Occipital lobe (tissue), 2 donors: ENCODE measurements around the gene SLC66A1. TPM values are rescaled to one million over a fixed set of nuclear protein-coding genes. Genes with fewer than 3 reads are reported as not detected.
"Not testable (repeated sequence)": the region's sequence is repeated elsewhere in the genome, so short reads cannot be mapped to it uniquely, and the experiment has no call there.

Experiments used
- DNase-seq: peaks from one replicate; lab custom pipeline; 2025; lab: John Stamatoyannopoulos, UW
- total RNA-seq: library from RNA; depleted of rRNA; stranded (reverse); fragments of >200 nt; gene quantifications from one replicate; pipeline ENCODE4 v1.2.3, GENCODE V29; 2014

Gene SLC66A1, protein sequence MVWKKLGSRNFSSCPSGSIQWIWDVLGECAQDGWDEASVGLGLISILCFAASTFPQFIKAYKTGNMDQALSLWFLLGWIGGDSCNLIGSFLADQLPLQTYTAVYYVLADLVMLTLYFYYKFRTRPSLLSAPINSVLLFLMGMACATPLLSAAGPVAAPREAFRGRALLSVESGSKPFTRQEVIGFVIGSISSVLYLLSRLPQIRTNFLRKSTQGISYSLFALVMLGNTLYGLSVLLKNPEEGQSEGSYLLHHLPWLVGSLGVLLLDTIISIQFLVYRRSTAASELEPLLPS
- 18.4 TPM for total RNA-seq

DNA sequence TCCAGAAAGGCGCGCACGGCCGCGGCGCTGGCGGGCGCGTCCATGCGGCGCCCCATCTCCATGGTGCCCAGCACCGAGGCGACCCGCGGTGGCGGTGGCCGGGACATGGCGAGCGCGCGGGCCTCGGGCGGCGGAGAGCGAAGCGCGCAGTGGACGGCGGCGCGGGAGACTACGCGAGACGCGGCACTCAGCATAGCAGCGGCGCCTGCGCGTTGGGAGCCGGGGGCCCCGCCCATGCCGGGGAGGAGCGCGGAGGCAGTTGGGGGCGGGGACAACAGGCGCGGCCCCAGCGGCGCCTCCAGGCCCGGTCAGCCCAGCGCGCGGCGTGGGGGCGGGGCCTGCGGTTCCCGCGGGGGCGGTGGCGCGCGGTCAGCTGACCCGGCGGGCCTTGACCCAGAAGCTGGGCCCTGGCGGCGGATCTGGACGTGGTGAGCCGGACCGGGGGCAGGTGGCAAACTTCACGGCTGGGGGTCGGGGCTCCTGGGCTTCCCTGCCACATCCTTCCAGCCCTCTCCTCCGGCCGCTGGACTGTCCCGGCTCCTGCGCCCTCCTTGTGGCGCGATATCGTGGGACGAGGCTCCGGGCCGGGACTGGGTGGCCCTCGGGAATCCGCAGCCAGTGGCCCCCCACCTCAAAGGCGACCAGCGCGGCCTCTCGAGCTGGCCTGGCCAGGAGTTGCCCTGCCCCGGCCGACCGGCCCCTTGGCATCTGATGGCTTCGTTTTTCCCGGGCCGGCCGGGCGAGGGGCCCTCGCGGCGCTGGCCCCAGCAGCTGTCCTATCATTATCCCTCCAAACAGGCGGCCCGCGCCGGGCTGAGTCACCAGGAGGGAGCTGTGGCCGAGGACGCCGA, at the start of gene SLC66A1, which contains the start of gene AKR7A2:
Gene SLC66A1, plus strand, starts transcription at position 396 of the 851 bp plus-strand sequence. CDS start 5,352 bp downstream, outside the sequence.
Gene AKR7A2, minus strand, starts transcription at position 214 of the 851 bp plus-strand sequence. Its CDS starts 20 bp downstream, at position 194.
- peak; percentile 93 for DNase-seq

DNA sequence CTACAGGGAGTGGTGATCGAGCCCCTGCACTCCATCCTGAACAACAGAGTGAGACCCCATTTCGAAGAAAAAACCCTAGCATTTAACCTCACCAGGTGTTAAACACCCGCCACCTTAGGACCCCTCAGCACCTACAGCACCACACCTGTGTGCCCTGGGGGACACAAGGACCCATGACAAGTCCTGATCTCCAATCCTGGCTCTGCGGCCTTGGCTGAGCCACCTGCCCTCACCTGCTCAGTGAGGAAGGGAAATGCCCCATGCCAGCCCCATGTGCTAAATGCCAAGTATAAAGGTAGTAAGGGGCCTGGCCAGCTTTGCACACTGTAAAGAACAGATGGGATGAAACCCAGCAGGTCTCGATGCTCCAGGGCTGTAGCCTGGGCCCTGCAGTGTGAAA, 49.4 kb upstream of the SLC66A1 start:
- DNase-seq: no peak

DNA sequence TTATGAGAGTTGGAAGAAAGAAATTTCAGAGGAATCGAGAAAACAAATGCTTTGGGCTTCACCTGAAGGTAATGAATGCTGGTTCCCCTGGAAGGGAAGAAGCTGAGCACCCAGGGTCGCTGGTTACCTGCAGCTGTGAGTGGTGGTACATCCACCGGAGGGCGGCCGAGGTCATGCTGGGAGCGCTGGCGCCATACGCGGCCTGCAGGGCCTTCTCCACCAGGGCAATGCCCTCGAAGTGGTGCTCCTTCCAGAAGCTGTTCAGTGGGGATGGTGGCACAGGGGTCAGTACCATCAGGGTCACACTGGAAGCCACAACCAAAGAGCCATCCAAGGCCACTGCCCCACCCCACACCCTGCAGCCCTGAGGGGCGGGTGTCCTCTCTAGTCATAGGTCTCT, 43.7 kb upstream of the SLC66A1 start:
- no peak for DNase-seq

DNA sequence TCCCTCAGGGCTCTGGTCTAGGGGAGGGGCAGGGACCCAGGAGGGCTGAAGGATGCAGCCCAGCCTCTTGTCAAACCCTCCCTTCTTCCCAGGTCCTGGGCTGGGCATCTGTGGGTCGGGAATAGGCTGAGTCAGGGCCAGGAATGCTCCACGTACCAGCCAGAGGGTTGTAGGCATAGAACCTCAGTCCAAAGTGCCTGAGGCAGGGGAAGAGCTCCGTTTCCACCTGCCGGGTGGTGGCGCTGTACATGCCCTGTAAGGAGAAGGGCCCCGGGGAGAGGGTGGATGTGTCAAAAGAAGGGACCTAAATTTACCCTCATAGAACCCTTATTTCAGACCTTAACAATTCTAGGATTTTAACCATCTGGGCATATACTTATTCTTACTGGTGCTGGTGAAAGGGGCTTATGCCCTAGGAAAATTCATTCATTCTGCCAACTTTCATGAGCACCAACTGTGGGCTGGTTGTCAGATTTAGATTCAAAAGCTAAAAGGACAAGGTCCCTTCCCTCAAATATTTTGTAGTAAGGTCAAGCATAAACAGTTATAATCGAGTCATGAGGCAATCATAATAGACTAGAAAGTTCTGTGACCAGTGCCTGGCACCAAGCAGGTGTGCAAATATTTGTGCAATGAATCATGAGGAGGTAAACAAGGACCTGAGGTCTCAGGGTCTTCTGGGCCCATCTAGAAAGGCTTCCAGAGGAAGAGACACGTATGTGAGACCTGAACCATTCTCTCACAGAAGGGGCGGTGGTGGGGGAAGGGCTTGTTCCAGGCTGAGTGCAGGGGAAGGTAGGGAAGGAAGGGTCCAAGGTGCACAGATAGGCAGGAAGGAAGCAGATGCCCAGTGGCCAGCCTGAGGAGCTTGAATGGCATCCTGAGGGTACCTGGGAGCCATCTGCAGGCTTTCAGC, 42.4 kb upstream of the SLC66A1 start:
- DNase-seq: not testable (repeated sequence)

DNA sequence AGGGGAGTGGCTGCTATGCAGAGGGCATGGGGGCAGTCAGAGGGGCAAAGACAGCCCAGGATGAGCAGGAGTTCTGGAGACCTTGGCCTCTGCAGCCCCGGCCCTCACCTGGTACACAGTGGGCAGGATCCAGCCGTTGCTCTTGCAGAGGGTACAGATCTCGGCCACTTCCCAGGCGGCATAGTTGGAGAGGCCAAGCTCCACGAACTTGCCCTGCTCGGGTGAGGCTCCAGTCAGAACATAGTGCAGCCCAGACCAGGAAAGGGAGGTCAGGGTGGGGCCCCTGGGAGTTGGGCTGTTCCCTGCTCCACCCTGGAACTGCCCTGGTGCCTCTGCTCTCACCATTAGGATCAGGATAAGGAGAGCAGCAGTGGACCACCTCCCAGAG, 41.8 kb upstream of the SLC66A1 start:
- not testable (repeated sequence) for DNase-seq

DNA sequence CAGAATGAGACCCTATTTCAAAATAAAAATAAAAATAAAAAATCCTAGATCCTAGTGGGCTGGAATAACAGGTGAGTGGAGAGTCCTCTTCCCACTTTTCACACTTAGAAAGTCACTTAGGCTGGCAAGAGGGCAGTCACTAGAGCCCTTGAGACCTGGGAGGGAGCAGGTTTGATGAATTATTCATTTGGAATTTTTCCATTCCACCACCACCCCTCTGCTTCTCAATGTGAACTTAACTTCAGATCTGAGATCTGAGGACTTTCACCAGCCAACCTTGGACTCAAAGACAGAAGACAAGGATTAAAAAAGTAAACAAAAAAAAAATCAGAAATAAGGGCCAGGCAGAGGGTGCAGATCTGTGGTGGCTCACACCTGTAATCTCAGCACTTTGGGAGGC, 40.1 kb upstream of the SLC66A1 start:
- no peak for DNase-seq

DNA sequence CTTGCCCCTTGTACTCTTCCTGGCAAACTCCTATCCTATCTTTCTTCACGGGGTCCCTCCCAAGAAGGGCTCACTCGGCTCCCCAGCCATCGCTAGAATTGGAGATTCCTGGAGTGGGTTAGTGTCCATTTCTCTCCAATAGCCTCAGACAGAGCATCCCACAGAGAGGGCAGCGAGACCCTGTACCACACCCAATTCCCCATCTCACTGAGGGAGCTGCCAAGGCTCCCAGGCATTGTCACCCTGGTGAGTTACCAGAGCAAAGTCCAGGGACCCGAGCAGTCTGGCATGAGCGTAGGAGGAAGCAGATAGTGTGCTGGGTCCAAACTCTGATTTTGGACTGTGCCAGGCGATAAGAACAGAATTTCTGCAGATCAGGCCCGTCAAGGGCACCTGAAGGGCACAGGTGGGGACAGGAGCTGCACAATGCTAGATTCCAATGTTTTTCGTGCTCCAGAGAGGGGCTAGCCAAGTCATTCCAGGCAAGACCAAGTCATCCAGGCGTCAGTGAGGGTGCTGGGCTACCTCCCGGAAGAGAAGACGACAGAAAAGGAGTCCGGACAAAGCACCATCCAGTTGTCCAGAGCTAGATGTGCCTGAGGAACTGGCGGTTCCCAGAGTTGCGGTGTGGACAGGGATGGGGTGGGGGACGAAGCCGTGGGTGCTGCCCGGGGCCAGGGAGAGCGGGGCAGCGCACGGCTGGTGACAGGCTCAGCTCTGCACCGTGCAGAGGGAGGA, 38.9 kb upstream of the SLC66A1 start:
- no peak for DNase-seq

DNA sequence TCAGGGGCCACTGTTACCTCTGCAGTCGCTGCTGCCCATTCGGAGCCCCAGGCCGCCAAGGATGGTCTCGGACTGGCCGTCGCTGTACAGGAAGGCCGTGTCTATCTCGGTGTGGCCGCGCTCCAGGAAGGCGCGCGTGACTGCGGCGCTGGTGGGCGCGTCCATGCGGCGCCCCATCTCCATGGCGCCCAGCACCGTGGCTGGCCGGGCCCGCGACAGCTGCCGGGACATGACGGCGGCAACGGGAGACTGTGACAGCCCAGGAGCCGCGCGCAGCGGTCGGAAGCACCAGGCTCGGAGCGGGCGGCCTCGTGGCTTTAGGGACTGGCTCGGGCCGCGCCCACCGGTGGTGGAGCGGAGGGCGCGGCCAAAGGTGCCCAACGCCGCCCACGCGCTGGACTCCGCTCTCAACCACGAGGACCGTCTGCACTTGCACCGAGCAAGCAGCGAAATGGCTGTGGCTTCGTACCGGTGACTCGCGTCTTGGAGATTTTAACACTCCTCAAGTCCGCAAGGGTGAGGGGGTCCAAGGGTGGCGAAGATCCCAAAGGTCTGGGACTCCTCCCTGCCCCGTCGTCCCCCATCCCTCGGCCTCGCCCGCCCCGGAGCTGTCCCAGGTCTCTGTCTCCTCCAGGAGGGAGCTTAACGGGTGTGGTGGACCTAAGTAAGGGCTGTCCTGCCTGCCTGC, 38.1 kb upstream of the SLC66A1 start:
- DNase-seq: not testable (repeated sequence)

DNA sequence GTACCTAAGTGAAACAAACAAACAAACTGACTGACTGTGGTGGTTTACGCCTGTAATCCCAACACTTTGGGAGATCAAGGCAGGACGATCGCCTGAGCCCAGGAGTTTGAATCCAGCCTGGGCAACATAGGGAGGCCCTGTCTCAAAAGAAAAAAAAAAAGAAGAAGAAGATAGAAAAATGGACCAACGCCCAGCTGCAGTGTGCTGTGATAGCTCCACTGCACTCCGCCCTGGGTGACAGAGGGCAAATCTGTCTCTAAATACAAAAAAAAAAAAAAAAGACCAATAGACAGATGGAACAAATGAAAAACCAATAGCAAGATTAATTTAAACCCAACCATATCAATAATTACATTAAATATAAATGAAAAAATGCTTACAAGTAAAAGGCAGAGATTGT, 37.5 kb upstream of the SLC66A1 start:
- no peak for DNase-seq

DNA sequence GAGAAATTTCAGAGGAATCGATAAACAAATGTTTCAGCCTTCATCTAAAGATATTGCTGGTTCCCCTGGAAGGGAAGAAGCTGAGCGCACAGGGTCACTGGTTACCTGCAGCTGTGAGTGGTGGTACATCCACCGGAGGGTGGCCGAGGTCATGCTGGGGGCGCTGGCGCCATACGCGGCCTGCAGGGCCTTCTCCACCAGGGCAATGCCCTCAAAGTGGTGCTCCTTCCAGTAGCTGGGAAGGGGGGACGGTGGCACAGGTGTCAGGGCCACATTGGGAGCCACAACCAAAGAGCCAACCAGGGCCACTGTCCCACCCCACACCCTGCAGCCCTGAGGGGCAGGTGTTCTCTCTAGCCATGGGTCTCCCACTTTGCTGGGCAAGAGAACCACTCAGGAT, 28.2 kb upstream of the SLC66A1 start:
- no peak for DNase-seq

DNA sequence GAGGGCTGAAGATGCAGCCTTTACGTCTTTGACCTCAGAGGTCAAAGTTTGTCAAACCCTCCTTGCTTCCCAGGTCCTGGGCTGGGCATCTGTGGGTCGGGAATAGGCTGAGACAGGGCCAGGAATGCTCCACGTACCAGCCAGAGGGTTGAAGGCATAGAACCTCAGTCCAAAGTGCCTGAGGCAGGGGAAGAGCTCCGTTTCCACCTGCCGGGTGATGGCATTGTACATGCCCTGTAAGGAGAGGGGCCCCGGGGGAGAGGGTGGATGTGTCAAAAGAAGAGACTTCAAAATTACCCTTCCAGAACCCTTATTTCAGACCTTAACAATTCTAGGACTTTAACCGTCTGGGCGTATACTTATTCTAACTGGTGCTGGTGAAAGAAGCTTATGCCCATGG, 27.2 kb upstream of the SLC66A1 start:
- no peak for DNase-seq

DNA sequence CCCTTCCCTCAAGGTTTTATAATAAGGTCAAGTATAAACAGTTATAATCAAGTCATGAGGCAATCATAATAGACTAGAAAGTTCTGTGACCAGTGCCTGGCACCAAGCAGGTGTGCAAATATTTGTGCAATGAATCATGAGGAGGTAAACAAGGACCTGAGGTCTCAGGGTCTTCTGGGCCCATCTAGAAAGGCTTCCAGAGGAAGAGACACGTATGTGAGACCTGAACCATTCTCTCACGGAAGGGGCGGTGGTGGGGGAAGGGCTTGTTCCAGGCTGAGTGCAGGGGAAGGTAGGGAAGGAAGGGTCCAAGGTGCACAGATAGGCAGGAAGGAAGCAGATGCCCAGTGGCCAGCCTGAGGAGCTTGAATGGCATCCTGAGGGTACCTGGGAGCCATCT, 26.8 kb upstream of the SLC66A1 start:
- not testable (repeated sequence) for DNase-seq

DNA sequence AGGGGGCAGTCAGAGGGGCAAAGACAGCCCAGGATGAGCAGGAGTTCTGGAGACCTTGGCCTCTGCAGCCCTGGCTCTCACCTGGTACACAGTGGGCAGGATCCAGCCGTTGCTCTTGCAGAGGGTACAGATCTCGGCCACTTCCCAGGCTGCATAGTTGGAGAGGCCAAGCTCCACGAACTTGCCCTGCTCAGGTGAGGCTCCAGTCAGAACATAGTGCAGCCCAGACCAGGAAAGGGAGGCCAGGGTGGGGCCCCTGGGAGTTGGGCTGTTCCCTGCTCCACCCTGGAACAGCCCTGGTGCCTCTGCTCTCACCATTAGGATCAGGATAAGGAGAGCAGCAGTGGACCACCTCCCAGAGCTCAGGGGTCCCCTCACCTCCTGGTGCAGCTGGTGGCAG, 26.3 kb upstream of the SLC66A1 start:
- DNase-seq: not testable (repeated sequence)

DNA sequence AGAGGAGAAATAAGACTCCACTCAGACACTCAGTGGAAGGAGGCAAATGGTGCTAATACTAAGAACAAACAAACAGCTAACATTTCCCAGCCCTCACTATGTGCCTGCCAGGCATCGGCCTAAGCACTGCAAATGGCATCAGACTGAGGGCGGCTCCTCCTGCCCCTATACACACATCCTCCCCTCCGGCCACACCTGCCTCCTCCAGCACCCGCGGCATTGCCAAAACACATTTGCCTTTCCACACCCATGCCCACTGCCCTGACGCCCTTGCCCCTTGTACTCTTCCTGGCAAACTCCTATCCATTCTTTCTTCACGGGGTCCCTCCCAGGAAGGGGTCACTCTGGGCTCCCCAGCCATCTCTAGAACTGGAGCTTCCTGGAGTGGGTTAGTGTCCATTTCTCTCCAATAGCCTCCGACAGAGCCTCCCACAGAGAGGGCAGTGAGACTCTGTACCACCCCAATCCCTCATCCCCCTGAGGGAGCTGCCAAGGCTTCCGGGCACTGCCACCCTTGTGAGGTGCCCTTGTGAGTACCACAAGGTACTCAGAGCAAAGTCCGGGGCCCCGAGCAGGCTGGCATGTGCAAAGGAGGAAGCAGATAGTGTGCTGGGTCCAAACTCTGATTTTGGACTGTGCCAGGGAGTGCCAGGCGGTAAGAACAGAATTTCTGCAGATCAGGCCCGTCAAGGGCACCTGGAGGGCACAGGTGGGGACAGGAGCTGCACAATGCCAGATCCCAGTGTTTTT, 24.5 kb upstream of the SLC66A1 start:
- no peak for DNase-seq

DNA sequence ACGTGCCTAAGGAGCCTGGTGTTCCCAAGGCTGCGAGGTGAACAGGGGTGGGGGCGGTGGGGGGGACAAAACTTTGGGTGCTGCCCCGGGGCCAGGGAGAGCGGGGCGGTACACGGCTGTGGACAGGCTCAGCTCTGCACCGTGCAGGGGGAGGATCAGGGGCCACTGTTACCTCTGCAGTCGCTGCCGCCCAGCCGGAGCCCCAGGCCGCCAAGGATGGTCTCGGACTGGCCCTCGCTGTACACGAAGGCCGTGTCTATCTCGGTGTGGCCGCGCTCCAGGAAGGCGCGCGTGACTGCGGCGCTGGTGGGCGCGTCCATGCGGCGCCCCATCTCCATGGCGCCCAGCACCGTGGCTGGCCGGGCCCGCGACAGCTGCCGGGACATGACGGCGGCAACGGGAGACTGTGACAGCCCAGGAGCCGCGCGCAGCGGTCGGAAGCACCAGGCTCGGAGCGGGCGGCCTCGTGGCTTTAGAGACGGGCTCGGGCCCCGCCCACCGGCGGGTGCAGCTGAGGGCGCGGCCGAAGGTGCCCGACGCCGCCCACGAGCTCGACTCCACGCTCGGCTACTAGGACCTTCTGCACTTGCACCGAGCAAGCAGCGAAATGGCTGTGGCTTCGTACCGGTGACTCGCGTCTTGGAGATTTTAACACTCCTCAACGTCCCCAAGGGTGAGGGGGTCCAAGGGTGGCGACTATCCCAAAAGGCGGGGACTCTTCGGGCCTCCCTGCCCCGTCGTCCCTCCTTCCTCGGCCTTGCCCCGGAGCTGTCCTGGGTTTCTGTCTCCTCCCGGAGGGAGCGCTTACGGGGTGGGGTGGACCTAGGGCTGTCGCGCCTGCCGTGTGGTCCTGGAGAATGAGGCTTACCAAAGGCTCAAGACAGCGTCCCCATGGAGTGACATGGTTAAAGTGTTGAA, 23.5 kb upstream of the SLC66A1 start, which contains the start of gene AKR7A3:
Gene AKR7A3, minus strand, starts transcription at position 447 of the 918 bp plus-strand sequence. Its CDS starts 61 bp downstream, at position 386.
- DNase-seq: not testable (repeated sequence)

DNA sequence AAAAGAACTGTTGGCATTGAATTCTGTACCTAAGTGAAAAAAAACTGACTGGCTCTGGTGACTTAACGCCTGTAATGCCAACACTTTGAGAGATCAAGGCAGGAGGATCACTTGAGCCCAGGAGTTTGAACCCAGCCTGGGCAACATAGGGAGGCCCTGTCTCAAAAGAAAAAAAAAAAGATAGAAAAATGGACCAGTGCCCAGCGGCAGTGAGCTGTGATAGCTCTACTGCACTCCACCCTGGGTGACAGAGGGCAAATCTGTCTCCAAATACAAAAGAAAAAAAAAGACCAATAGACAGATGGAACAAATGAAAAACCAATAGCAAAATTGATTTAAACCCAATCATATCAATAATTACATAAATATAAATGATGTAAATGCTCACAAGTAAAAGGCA, 22.9 kb upstream of the SLC66A1 start:
- no peak for DNase-seq

DNA sequence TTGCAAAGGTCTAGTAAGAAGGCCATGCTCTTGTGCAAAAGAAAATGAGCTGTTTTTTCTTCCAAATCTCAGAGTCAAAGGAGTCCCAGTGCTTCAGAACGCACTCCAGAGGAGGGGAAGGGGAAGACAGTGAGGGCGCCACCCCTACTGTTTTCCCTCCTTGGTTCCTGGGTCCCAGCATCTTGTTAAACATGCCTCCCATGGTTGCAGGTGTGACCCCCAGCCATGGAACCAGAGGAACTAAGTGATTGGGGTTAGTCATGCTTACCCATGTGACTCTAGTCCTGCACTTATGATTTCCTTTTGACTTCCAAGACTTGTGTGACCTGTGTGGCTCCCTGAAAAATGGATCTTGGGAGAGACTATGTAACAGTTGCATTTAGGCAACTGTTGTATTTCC, 17.5 kb upstream of the SLC66A1 start:
- DNase-seq: no peak

DNA sequence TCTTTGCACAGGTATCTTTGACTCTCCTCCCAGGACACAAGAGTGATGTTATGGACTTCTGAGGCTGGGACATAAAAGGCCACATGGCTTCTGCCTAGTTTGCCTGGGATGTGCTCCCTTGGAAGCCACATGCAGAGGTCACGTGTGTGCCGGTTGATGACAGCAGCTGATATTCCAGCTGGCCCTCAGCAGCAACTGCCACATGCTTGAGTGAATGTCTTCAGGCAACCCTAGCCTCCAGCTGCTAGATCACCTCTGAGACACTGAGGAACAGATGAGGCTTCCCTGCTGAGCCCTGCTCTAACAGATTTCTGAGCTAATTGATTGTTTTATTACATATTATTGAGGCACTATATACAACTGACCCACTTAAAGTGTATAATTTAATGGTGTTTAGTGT, 11.9 kb upstream of the SLC66A1 start:
- DNase-seq: no peak
